ENCODE measurements around the gene LRRC71.

- TF ChIP-seq POLR2AphosphoS5 (IDR thresholded peaks at IDR 0.05) (no peak), CTCF (IDR thresholded peaks at IDR 0.05) (no peak), POLR2A (IDR thresholded peaks at IDR 0.05) (no peak)
Observed at GRCh38 chr1:156896490-156897033, 23.9 kb upstream of the LRRC71 start.
